Uterus (tissue), 2 donors: ENCODE results near the gene PAMR1.

Source experiments
- CTCF ChIP-seq, 4 experiments: fragments of 200-600 bp in 2 of 4; fragments of 450-650 bp in 2 of 4; sonication (generic) in 2 of 4; IDR thresholded peaks; one replicate each; pipeline ENCODE4 v1.5.1; 2016 to 2019; ENCODE audit warnings: antibody characterized with exemption in 4 of 4, mild to moderate bottlenecking in 2 of 4, moderate library complexity in 1 of 4
- POLR2A ChIP-seq, 2 donors: fragments of 450-650 bp; IDR thresholded peaks; one replicate each; pipeline ENCODE4 v1.6.1; 2016; ENCODE audit warnings: antibody characterized with exemption in 2 of 2, mild to moderate bottlenecking in 1 of 2, moderate library complexity in 1 of 2

DNA sequence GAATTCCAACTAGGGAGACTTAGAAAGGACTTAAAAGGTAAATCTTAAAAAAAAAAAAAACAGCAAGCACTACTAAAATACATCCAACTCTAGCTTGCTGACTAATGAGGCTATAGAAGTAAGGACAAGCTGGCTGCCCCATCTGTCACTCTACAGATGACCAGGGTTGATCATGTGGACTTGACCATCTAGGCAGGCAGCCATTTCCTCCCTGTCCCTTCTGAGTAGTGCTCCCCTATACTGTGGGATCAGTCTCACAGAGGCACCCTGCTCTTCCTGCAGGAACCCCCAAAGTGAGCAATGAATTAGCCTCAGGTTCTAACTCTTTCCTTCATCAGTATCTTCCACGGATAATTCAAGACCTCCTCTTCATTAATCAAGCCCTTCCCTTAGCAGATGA is 118.4 kb downstream of the PAMR1 start:
- no peak for TF ChIP-seq CTCF (IDR thresholded peaks at IDR 0.05)
- TF ChIP-seq POLR2A (IDR thresholded peaks at IDR 0.05) = no peak
